ENCODE results near the gene UBTD1.

UBTD1 gene

GRCh38 chr10:97506199-97506991, 7.7 kb downstream of the UBTD1 start:
- DNase-seq (ENCODE audit: insufficient read length, low spot score) (no peak), FAIRE-seq (no peak)
- no peak for TF ChIP-seq CTCF (IDR thresholded peaks at IDR 0.05; ENCODE audit: insufficient read depth, missing control alignments)

- DNase-seq (ENCODE audit: insufficient read length, low spot score) (no peak), FAIRE-seq (no peak)
- no peak for TF ChIP-seq CTCF (IDR thresholded peaks at IDR 0.05; ENCODE audit: insufficient read depth, missing control alignments)
These were observed 9.6 kb downstream of the UBTD1 start for GRCh38 chr10:97508342-97508741.

GRCh38 chr10:97509120-97509680, 10.5 kb downstream of the UBTD1 start:
- TF ChIP-seq CTCF (IDR thresholded peaks at IDR 0.05; ENCODE audit: insufficient read depth, missing control alignments): no peak
- no peak for FAIRE-seq
- no peak for DNase-seq (ENCODE audit: insufficient read length, low spot score)

- TF ChIP-seq CTCF (IDR thresholded peaks at IDR 0.05; ENCODE audit: insufficient read depth, missing control alignments): no peak
- FAIRE-seq (no peak), DNase-seq (ENCODE audit: insufficient read length, low spot score) (no peak)
These were observed 12.0 kb downstream of the UBTD1 start for GRCh38 chr10:97510686-97511085.

GRCh38 chr10:97511711-97512440, 13.2 kb downstream of the UBTD1 start:
- no peak for DNase-seq (ENCODE audit: insufficient read length, low spot score)
- TF ChIP-seq CTCF (IDR thresholded peaks at IDR 0.05; ENCODE audit: insufficient read depth, missing control alignments): no peak
- no peak for FAIRE-seq

GRCh38 chr10:97512993-97513392, 14.3 kb downstream of the UBTD1 start:
- FAIRE-seq: no peak
- no peak for TF ChIP-seq CTCF (IDR thresholded peaks at IDR 0.05; ENCODE audit: insufficient read depth, missing control alignments)
- DNase-seq (ENCODE audit: insufficient read length, low spot score): no peak
